Mesendoderm (in vitro differentiated cells): ENCODE results near the gene GRIK4.

Source experiments
- DNase-seq: peaks from one replicate; pipeline ENCODE4 v3.0.0; 2013
- H2AK5ac ChIP-seq: 2 replicates; pipeline ENCODE4 v1.6.1; 2013; ENCODE audit warnings: low read length, inconsistent platforms
- H2BK120ac ChIP-seq: 2 replicates; pipeline ENCODE4 v1.6.1; 2013; ENCODE audit warnings: low read depth, mild to moderate bottlenecking, low read length, moderate library complexity, mixed read lengths
- H2BK15ac ChIP-seq: replicated peaks from 2 replicates; pipeline ENCODE4 v1.6.1; 2013; ENCODE audit warnings: low read depth, mild to moderate bottlenecking, moderate library complexity
- H2BK5ac ChIP-seq: 2 replicates; pipeline ENCODE4 v1.6.1; 2013; ENCODE audit warnings: low read length, inconsistent platforms
- H3K18ac ChIP-seq: 2 replicates; pipeline ENCODE4 v1.6.1; 2013; ENCODE audit warnings: mild to moderate bottlenecking, low read length, mixed read lengths
- H3K23ac ChIP-seq: one replicate; pipeline ENCODE4 v1.6.1; 2013; ENCODE audit warnings: low read length
- H3K27ac ChIP-seq: 2 replicates; pipeline ENCODE4 v1.5.1; 2013; ENCODE audit warnings: low read depth, mild to moderate bottlenecking, inconsistent platforms, low read length, moderate library complexity
- H3K27me3 ChIP-seq: 2 replicates; pipeline ENCODE4 v1.6.1; 2013; ENCODE audit warnings: low read length, control low read depth, mild to moderate bottlenecking, inconsistent platforms; ENCODE audit not compliant: insufficient read depth, poor library complexity
- H3K36me3 ChIP-seq: 2 replicates; pipeline ENCODE4 v1.6.1; 2013; ENCODE audit warnings: low read length, inconsistent platforms; ENCODE audit not compliant: control insufficient read depth, insufficient read depth
- H3K4ac ChIP-seq: one replicate; pipeline ENCODE4 v1.6.1; 2013; ENCODE audit warnings: low read depth, mild to moderate bottlenecking, low read length, moderate library complexity
- H3K4me1 ChIP-seq: 2 replicates; pipeline ENCODE4 v1.6.1; 2013; ENCODE audit warnings: low read depth, low read length, inconsistent platforms; ENCODE audit not compliant: control insufficient read depth
- H3K4me2 ChIP-seq: 2 replicates; pipeline ENCODE4 v1.6.1; 2013; ENCODE audit warnings: low read length
- H3K4me3 ChIP-seq: 2 replicates; pipeline ENCODE4 v1.5.1; 2013; ENCODE audit warnings: mild to moderate bottlenecking, low read length
- H3K56ac ChIP-seq: one replicate; pipeline ENCODE4 v1.6.1; 2013; ENCODE audit warnings: low read length
- H3K79me1 ChIP-seq: 2 replicates; pipeline ENCODE4 v1.6.1; 2013; ENCODE audit warnings: low read length, inconsistent platforms
- H3K79me2 ChIP-seq: 2 replicates; pipeline ENCODE4 v1.6.1; 2013; ENCODE audit warnings: mild to moderate bottlenecking, low read length; ENCODE audit not compliant: control insufficient read depth, insufficient read depth
- H3K9ac ChIP-seq: 2 replicates; pipeline ENCODE4 v1.6.1; 2013; ENCODE audit warnings: low read length, inconsistent platforms
- H4K5ac ChIP-seq: one replicate; pipeline ENCODE4 v1.6.1; 2013; ENCODE audit warnings: low read length
- H4K8ac ChIP-seq: one replicate; pipeline ENCODE4 v1.6.1; 2013; ENCODE audit warnings: low read depth, mild to moderate bottlenecking, control low read depth, low read length, moderate library complexity
- WGBS: extraction: QIAGEN DNeasy Blood & Tissue Kit; methylation state at CpG from one replicate; pipeline ENCODE4 v1.1.7; 2013; ENCODE audit warnings: low lambda C conversion rate, missing lambda C conversion rate; ENCODE audit not compliant: insufficient coverage; ENCODE audit errors: extremely low coverage; 5-methylcytosine and 5-hydroxymethylcytosine counted together

GRIK4 gene

GRCh38 chr11:120937501-120937900 is 426.0 kb downstream of the GRIK4 start:
- Histone ChIP-seq H2BK120ac (no peak overlapping the region), H3K36me3 (no peaks in the 10 kb centered on the region), H3K4ac (no peak overlapping the region), H3K79me2 (no peaks in the 10 kb centered on the region), H3K79me1 (no peaks in the 10 kb centered on the region), H4K5ac (no peak overlapping the region), H3K56ac (no peak overlapping the region), H2BK5ac (no peak overlapping the region), H3K27ac (no peak overlapping the region), H3K4me3 (no peak overlapping the region), H3K18ac (no peak overlapping the region), H2BK15ac (no peak overlapping the region), H4K8ac (no peak overlapping the region), H2AK5ac (no peak overlapping the region), H3K9ac (no peak overlapping the region), H3K4me1 (no peaks in the 10 kb centered on the region), H3K23ac (no peak overlapping the region), H3K4me2 (no peak overlapping the region), H3K27me3 (no peaks in the 10 kb centered on the region)
- no CpG with 5 or more reads among the region's 5 CpGs for WGBS
- DNase-seq: no peak

DNA sequence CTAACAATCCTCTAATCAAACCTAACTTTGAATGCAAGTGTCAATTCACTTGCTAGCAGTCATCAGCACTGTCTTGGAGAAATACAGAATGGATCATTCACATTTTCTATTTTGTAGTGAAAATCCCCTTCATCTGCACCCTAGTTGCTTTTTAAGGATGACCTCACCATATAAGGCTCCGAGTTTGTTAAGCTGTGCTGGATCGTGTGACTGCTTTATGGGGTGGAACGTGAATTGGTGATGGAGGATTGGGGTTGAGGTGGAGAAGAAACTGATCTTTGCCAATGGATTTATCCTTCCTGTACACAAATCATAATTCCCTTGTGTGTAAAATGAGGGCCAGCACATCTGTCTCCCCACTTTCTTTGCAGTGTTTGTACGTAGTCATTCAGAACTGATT is 426.7 kb downstream of the GRIK4 start:
- no CpG with 5 or more reads among the region's 4 CpGs for WGBS
- Histone ChIP-seq H3K27me3 (no peaks in the 10 kb centered on the region), H3K27ac (no peak overlapping the region)

GRCh38 chr11:120940160-120940848 is 428.8 kb downstream of the GRIK4 start:
- no CpG with 5 or more reads among the region's 10 CpGs for WGBS
- H3K27me3 ChIP-seq: no peaks in the 10 kb centered on the region
- no peak overlapping the region for H3K56ac ChIP-seq
- no peaks in the 10 kb centered on the region for H3K4me1 ChIP-seq
- H2BK5ac ChIP-seq: no peak overlapping the region
- no peak overlapping the region for H3K4me2 ChIP-seq
- H2BK120ac ChIP-seq: no peak overlapping the region
- no peak overlapping the region for H3K27ac ChIP-seq
- no peaks in the 10 kb centered on the region for H3K79me2 ChIP-seq
- no peak overlapping the region for H3K4ac ChIP-seq
- no peak overlapping the region for H4K5ac ChIP-seq
- H3K79me1 ChIP-seq: no peaks in the 10 kb centered on the region
- no peak overlapping the region for H3K9ac ChIP-seq
- H3K4me3 ChIP-seq: no peak overlapping the region
- no peak for DNase-seq
- H3K23ac ChIP-seq: no peak overlapping the region
- H2AK5ac ChIP-seq: no peak overlapping the region
- no peaks in the 10 kb centered on the region for H3K36me3 ChIP-seq
- H2BK15ac ChIP-seq: no peak overlapping the region
- H3K18ac ChIP-seq: no peak overlapping the region
- H4K8ac ChIP-seq: no peak overlapping the region

More for the DNA sequence above, 426.7 kb downstream of the GRIK4 start:
- Histone ChIP-seq H3K23ac (no peak overlapping the region), H3K4me1 (no peaks in the 10 kb centered on the region), H3K4me2 (no peak overlapping the region), H3K4ac (no peak overlapping the region), H4K8ac (no peak overlapping the region), H3K79me1 (no peaks in the 10 kb centered on the region), H3K36me3 (no peaks in the 10 kb centered on the region), H2BK5ac (no peak overlapping the region), H2BK15ac (no peak overlapping the region), H3K18ac (no peak overlapping the region), H3K56ac (no peak overlapping the region), H2AK5ac (no peak overlapping the region), H3K4me3 (no peak overlapping the region), H4K5ac (no peak overlapping the region), H2BK120ac (no peak overlapping the region), H3K9ac (no peak overlapping the region), H3K79me2 (no peaks in the 10 kb centered on the region)
- DNase-seq: no peak

- no peak overlapping the region for H2BK15ac ChIP-seq
- no peaks in the 10 kb centered on the region for H3K79me2 ChIP-seq
- no peaks in the 10 kb centered on the region for H3K36me3 ChIP-seq
- no peak overlapping the region for H3K18ac ChIP-seq
- no peak overlapping the region for H4K5ac ChIP-seq
- no peak overlapping the region for H3K4ac ChIP-seq
- no peak overlapping the region for H4K8ac ChIP-seq
- no peak overlapping the region for H3K27ac ChIP-seq
- no peak overlapping the region for H2AK5ac ChIP-seq
- no peak overlapping the region for H3K4me2 ChIP-seq
- no peak overlapping the region for H3K9ac ChIP-seq
- DNase-seq: no peak
- H3K79me1 ChIP-seq: no peaks in the 10 kb centered on the region
- H2BK5ac ChIP-seq: no peak overlapping the region
- WGBS: no CpG with 5 or more reads among the region's 4 CpGs
- no peak overlapping the region for H3K56ac ChIP-seq
- H3K4me3 ChIP-seq: no peak overlapping the region
- H3K23ac ChIP-seq: no peak overlapping the region
- H2BK120ac ChIP-seq: no peak overlapping the region
- no peaks in the 10 kb centered on the region for H3K27me3 ChIP-seq
- no peaks in the 10 kb centered on the region for H3K4me1 ChIP-seq
These were observed 429.5 kb downstream of the GRIK4 start for GRCh38 chr11:120941000-120941399.

DNA sequence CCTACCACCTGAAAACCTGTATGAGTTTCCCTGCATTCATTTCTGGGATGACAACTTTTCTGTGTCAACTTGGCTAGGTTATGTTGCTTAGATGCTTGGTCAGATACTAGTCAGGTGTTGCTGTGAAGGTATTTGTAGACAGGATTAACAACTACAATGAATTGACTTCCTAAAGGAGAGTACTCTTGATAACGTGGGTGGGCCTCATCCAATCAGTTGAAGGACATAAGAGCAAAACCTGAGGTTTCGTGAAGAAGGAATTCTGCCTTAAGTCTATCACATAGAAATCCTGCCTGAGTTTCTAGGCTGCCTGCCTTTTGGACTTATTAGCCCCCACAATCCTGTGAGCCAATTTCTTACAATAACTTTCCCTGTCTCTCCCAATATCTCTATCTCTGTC is 431.2 kb downstream of the GRIK4 start:
- no peaks in the 10 kb centered on the region for H3K27me3 ChIP-seq
- no peak overlapping the region for H2BK120ac ChIP-seq
- no peak overlapping the region for H3K4me2 ChIP-seq
- no peak overlapping the region for H3K23ac ChIP-seq
- DNase-seq: no peak
- no peak overlapping the region for H3K56ac ChIP-seq
- no peak overlapping the region for H2AK5ac ChIP-seq
- no peaks in the 10 kb centered on the region for H3K79me1 ChIP-seq
- H3K79me2 ChIP-seq: no peaks in the 10 kb centered on the region
- H3K4me3 ChIP-seq: no peak overlapping the region
- H2BK5ac ChIP-seq: no peak overlapping the region
- H3K9ac ChIP-seq: no peak overlapping the region
- no peak overlapping the region for H3K4ac ChIP-seq
- H3K27ac ChIP-seq: no peak overlapping the region
- no peak overlapping the region for H3K18ac ChIP-seq
- no peak overlapping the region for H4K5ac ChIP-seq
- H3K36me3 ChIP-seq: no peaks in the 10 kb centered on the region
- no peak overlapping the region for H2BK15ac ChIP-seq
- no peaks in the 10 kb centered on the region for H3K4me1 ChIP-seq
- no CpG with 5 or more reads among the region's 2 CpGs for WGBS
- no peak overlapping the region for H4K8ac ChIP-seq

DNA sequence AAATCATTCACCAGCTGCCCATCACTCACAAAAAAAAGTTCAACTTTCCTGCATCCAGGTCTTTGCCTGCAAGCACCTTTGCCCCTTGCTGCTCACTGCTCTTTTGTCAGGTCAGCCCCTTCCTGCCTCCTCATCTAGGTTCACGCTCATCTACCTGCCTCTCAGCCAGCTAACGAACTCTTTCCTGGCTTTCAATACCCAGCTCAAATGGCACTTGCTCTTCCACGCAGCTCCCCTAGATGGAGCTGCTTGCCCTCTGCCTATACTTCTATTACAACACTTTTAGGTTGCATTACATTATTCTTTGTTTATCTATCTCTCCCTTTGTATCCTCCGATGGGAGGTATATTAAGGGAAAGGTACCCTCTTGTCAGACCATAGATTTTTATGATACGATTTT is 433.5 kb downstream of the GRIK4 start:
- DNase-seq: peak; percentile 33

More for the DNA sequence above, 433.5 kb downstream of the GRIK4 start:
- Histone ChIP-seq H3K56ac (no peak overlapping the region), H3K79me1 (no peaks in the 10 kb centered on the region), H3K9ac (no peak overlapping the region), H2BK120ac (no peak overlapping the region), H3K4me1 (no peaks in the 10 kb centered on the region), H3K36me3 (no peaks in the 10 kb centered on the region), H2BK5ac (no peak overlapping the region), H4K8ac (no peak overlapping the region), H4K5ac (no peak overlapping the region), H3K27ac (no peak overlapping the region), H3K27me3 (no peaks in the 10 kb centered on the region), H3K23ac (no peak overlapping the region), H3K18ac (no peak overlapping the region), H2AK5ac (no peak overlapping the region), H3K79me2 (no peaks in the 10 kb centered on the region), H3K4me3 (no peak overlapping the region), H3K4me2 (no peak overlapping the region), H3K4ac (no peak overlapping the region), H2BK15ac (no peak overlapping the region)
- WGBS: no CpG with 5 or more reads among the region's 5 CpGs
